MM.1S (cell line): ENCODE results near the gene EMILIN1.
A peak's percentile ranks its signal among the peaks of the same experiment; 100 is the strongest.

ENCODE experiments used
- EZH2 ChIP-seq: fragments of 300-600 bp; sonication (generic); optimal IDR thresholded peaks from 2 replicates; pipeline ENCODE3; 2017; ENCODE audit warnings: low read depth, mild to moderate bottlenecking, antibody characterized with exemption, low read length, mixed read lengths
- EZH2phosphoT487 ChIP-seq: fragments of 300-600 bp; sonication (generic); IDR thresholded peaks from 2 replicates; pipeline ENCODE4 v1.6.1; 2018; ENCODE audit warnings: antibody characterized with exemption, low read length
- TF ChIP-seq, protein P1 (sequence below): fragments of 300-600 bp; sonication (generic); IDR thresholded peaks from 2 replicates; pipeline ENCODE4 v1.5.1; 2016; ENCODE audit warnings: antibody characterized with exemption, low read length, mixed read lengths

GRCh38 chr2:27133905-27134780 lies 55.7 kb downstream of the EMILIN1 start, which contains the start of gene PREB:
- TF ChIP-seq, protein P1, sequence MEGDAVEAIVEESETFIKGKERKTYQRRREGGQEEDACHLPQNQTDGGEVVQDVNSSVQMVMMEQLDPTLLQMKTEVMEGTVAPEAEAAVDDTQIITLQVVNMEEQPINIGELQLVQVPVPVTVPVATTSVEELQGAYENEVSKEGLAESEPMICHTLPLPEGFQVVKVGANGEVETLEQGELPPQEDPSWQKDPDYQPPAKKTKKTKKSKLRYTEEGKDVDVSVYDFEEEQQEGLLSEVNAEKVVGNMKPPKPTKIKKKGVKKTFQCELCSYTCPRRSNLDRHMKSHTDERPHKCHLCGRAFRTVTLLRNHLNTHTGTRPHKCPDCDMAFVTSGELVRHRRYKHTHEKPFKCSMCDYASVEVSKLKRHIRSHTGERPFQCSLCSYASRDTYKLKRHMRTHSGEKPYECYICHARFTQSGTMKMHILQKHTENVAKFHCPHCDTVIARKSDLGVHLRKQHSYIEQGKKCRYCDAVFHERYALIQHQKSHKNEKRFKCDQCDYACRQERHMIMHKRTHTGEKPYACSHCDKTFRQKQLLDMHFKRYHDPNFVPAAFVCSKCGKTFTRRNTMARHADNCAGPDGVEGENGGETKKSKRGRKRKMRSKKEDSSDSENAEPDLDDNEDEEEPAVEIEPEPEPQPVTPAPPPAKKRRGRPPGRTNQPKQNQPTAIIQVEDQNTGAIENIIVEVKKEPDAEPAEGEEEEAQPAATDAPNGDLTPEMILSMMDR, result peak; percentile 44
- TF ChIP-seq EZH2 (no peak), EZH2phosphoT487 (no peak)
